ENCODE measurements around the gene INSR.

- no peak for TF ChIP-seq EGR1 (IDR thresholded peaks at IDR 0.05)
- no peak for TF ChIP-seq NFIC (IDR thresholded peaks at IDR 0.05)
- TF ChIP-seq MAX (IDR thresholded peaks at IDR 0.05) = no peak
- no peak for TF ChIP-seq RAD21 (IDR thresholded peaks at IDR 0.05; ENCODE audit: low read depth)
- no peak for TF ChIP-seq USF1 (IDR thresholded peaks at IDR 0.05)
- TF ChIP-seq CEBPB (IDR thresholded peaks at IDR 0.05) = no peak
- TF ChIP-seq YY1 (IDR thresholded peaks at IDR 0.05; ENCODE audit: low read depth) = no peak
- no peak for TF ChIP-seq REST (IDR thresholded peaks at IDR 0.05; ENCODE audit: low read depth)
- TF ChIP-seq EP300 (IDR thresholded peaks at IDR 0.05; ENCODE audit: borderline replicate concordance) = no peak
- no peak for TF ChIP-seq CREB1 (IDR thresholded peaks at IDR 0.05; ENCODE audit: low read depth)
- no peak for TF ChIP-seq ZBTB7A (IDR thresholded peaks at IDR 0.05; ENCODE audit: low read depth)
- no peak for TF ChIP-seq TAF1 (IDR thresholded peaks at IDR 0.05; ENCODE audit: low read depth)
- no peak for TF ChIP-seq TCF12 (IDR thresholded peaks at IDR 0.05; ENCODE audit: low read depth)
- TF ChIP-seq FOXM1 (IDR thresholded peaks at IDR 0.05; ENCODE audit: borderline replicate concordance, low read depth) = no peak
Observed at GRCh38 chr19:7230826-7231225, 63.4 kb downstream of the INSR start.

All from Ishikawa (cell line).